Raji (cell line): ENCODE results near the gene PNRC1.

Source experiments
- POLR2A ChIP-seq: IDR thresholded peaks from 2 replicates; pipeline ENCODE4 v1.6.1; 2011; ENCODE audit warnings: low read depth, low read length, control low read depth; ENCODE audit not compliant: insufficient read depth

The PNRC1 gene

DNA sequence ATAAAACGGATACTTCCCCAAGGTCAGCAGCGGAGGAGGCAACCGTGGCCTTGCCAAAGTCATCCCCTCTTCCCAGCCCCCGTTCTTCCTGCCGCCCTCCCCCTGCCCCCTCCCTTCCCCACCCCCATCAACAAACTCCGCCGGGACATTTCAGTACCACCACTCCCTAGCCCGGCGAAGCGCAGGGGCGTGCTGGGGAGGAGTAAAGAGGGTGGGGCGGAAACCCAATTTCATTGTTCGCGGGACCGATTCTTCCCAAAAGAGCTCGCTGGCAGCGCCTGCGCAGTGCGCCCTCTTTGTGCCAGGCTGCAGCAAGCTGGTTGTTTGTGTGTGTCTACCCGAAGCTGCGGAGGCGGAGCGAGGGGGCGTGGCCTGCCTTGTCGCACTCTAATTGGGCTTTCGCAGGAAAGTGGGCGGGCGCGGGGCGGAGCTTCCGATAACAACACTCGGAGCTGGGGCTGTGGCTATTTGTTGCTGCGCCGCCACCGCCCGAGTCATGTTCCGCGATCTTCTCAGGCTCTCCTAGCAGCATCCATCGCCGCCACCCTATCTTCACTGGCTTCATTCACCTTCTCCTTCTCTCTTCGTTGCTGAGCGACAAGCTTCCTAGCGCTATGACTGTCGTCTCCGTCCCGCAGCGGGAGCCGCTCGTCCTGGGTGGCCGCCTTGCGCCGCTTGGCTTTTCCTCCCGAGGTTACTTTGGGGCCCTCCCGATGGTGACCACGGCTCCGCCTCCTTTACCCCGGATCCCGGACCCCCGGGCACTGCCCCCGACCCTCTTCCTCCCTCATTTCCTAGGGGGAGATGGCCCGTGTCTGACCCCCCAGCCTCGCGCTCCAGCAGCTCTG, at the start of gene PNRC1:
TSS of gene PNRC1 (plus strand) at position 471 of the 848 bp plus-strand sequence. CDS start at position 615, 144 bp downstream.
- peak; percentile 99 for TF ChIP-seq POLR2A

DNA sequence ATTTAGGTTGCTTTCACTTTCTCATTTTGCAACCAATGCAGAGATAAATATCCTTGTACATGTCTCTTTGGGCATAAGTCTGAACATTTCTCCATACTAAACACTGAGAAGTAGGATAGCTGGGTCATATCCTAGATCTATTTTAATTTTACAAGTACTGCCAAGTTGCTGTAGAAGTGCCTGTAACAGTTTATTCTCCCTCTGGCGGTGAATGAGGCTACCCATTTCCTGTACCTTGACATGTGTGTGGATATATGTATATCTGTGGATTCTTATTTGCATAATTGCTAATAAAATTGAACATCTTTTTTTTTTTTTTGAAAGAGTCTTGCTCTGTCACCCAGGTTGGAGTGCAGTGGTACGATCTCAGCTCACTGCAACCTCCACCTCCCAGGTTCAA, 48.0 kb upstream of the PNRC1 start:
- no peak for TF ChIP-seq POLR2A

- TF ChIP-seq POLR2A = no peak
These were observed 47.1 kb upstream of the PNRC1 start for GRCh38 chr6:89033461-89033860.

DNA sequence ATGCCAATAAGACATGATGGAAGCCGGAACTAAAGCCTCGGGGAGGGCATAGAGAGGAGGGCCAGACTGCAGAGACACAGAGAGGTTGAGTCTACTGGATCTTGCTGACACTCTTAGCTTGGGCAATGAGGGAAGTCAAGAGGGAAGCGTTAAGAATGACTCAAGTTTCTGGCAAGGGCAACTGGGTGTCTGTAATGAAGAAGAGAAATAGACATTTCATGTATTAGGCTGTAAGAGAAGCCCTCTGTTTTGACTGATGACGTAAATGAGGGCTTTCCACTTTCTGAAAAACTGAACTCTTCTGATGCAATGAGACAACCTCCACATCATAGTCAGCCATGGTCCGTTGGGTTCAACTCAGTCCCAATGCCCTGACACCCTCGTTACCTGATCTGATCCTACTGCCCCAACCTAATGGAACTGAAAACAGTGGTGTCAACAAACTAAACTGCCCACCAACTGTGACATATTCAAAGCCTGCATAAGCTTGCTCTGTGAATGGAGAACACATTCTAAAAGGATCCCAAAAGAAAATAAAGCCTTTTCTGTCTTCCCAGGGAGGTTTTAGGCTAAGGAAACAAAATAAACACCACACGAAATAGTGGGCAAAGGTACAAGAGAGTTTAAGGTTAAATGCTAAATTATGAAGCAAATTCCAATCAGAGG, 45.8 kb upstream of the PNRC1 start:
- no peak for TF ChIP-seq POLR2A

DNA sequence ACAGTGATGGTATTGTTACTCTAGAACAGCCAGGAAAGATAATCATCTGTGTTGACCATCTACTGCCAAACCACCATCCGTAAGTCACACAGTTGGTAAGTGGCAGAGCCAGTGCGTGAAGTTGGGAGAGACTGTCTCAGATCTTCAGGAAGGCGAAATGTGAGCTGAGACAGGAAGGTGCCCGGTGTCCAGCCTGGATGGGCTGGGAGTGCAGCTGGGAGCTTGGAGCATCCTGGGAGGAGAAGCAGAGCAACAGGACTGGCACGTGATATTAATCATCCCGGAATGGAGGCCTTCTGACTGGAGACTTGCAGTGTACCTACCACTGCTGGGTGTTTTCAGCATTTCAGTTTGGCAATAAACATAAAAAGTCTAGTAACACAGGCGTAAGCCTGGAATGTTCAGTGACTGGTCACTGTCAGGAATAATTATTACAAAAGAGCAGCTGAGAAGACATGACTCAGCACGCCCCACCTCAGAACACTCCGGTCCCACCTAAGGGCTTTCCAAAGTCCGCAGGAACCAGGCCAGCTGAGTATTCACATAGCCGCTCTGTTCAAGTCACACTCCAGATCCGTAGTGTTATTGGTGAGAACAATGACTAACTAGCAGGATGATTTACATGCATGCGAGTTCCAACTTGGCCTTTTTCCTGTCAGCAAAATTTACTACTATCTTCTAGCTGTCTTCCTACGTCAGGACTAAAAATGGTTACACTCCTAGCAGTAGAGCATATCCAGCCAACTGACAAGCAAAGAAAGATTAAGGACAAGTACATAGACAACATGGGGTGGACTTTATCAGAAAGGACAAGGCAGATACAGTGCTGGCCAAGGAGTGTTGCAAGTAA, 45.1 kb upstream of the PNRC1 start:
- no peak for TF ChIP-seq POLR2A

DNA sequence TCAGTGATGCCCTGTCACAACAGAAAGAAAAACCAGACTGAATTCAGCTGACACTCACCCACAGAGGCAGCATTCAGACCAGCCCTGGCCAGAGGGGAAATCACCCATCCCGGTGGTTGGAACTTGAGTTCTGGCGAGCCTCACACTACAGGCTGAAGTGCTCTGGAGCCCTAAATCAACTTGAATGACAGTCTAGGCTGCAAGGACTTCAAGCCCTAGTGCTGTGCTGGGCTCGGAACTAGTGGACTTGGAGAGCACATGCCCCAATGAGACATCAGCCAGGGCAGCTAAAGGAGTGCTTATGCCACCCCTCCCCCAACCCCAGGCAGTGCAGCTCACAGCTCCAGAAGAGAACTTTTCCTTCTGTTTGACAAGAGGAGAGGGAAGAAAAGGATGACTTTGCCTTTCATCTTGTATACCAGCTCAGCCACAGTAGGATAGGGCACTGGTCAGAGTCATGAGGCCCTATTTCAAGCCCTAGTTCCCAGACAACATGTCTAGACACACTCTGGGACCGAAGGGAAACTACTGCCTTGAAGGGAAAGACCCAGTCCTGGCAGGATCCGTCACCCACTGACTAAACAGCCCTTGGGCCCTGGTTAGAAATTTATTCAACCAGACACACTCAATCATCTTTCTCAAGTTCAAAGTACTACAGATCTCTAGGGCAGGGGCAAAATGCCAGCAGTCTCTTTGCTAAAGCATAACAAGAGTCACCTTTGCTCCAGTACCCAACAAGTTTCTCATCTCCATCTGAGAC, 43.2 kb upstream of the PNRC1 start:
- no peak for TF ChIP-seq POLR2A

DNA sequence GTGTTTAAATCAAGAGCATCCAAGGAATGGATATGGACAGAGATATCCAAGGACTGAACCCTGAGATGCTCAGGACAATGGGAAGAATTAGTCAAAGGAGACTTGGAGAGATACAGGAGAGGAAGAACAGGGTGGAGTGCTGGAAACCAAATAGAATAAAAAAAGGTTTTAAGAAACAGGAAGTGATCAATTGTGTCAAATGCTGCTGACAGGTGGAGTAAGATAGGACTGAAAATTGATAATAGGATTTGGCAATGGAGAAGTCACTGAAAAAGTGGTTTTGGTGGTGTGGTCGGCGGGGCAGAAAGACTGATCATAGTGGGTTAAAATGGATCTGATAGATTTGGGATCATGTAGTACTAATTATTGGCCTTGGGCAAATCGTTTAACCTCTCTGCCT, 37.9 kb upstream of the PNRC1 start:
- no peak for TF ChIP-seq POLR2A

GRCh38 chr6:89044328-89045010, 36.1 kb upstream of the PNRC1 start:
- TF ChIP-seq POLR2A = no peak

GRCh38 chr6:89045011-89045387, 35.6 kb upstream of the PNRC1 start:
- TF ChIP-seq POLR2A = no peak

DNA sequence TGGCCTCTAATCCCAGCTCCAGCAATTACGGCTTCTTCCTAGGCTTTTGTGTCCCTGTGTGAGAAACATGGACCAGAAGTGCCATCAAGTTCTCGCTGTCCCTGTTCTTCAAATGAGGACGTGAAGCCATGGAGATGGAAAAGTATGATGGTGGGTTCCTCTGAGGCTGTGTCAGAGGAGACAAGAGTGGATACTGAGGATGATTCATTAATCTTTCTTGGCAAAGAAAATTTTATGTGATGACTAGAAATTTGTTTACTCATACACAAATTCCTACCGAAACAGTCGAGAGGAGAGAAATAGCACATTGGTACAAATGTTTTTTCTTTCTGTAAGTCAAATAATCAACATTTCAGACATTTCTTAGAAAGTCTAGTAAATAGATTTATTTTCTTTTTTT, 35.0 kb upstream of the PNRC1 start:
- TF ChIP-seq POLR2A = no peak

- TF ChIP-seq POLR2A = no peak
These were observed 33.1 kb upstream of the PNRC1 start for GRCh38 chr6:89047473-89047872.

DNA sequence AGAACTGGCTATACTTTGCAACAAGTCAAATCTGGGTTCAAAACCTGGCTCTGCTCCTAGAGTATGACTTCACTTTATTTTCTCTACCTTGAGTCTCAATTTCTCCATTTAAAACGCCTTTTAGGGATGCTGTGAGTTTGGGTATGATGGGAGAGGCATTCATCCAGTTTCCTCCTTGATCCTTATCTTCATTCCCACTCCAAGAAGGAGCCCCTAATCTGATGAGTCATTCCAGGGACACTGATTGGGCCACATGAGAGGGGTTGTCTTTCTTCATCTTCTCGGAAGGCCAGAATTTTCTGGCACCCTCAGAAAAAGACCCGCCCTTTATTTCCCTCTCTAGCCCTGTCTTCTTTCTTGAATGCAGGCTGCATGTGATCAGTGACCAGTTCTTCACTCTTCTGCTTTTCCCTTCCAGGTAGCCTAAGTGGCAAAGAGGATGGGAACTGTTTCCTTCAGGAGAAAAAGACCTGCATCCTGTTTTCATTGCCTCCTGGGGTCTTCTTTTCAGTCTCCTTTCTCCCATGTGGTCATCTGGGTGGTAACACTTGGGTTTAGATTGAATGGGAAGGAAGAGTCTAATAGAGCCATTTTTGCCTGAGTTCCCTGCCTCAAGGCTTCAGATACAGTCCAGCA, 32.1 kb upstream of the PNRC1 start:
- no peak for TF ChIP-seq POLR2A

DNA sequence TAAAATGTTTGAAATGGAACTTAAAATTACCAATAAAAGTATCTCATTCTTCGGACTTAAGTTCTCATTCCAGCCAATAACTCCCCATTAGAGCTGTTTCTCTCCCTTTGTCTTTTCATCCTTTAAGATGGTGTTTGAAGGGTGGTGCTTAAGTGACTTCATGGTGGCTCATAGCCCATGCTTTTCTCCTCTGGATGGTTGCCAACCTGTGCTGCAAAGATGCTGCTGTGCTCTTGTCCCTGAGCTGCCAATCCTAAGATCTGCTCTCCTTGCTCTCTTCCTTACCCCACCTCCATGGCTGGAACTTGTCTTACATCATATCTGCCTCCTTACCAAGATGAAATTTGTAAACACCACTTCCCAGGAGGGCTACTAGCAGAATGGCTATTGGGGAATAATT, 31.6 kb upstream of the PNRC1 start:
- TF ChIP-seq POLR2A = no peak

DNA sequence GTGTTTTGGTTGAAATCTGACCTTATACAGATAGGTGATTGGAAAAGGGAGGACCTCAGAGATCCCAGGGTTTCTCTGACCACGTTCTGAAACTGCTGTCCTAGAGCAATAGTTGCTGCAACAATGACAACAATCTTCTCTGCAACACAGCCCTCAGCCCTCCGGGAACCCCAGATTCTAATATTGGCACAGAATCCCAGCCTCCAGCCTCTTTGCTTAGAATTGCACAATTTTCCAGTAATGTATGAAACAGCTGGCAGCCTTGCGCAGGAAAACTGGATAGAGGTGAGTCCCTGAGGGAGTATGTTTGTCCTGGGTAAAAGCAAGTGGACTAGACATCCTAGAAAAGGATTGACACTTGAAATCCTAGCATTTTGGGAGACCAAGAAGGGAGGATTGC, 30.4 kb upstream of the PNRC1 start:
- no peak for TF ChIP-seq POLR2A

DNA sequence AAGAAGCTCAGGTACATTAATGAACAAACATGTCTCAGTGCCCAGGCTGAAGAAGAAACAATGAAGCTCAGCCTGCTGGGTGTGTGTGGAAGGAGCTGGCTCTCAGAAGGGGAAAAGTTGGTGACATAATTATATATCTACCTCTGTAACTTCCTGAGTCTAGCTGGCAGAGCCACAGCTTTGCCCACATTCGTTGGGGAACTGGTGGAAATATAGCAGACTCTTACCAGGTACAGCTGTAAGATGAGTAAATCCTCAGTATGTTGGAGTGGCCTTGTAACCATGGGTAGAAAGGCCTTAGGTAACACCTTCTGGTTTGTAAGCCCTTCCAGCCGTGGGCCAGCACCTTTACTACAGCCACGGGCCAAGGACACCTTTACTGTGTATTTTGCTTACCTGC, 29.9 kb upstream of the PNRC1 start:
- TF ChIP-seq POLR2A = no peak
